RPMI8226 (cell line): Measurements from ENCODE around the gene STIMATE.

Experiments
- DNase-seq: peaks from one replicate; pipeline ENCODE4 v3.0.0-alpha.2; 2015

STIMATE gene

DNA sequence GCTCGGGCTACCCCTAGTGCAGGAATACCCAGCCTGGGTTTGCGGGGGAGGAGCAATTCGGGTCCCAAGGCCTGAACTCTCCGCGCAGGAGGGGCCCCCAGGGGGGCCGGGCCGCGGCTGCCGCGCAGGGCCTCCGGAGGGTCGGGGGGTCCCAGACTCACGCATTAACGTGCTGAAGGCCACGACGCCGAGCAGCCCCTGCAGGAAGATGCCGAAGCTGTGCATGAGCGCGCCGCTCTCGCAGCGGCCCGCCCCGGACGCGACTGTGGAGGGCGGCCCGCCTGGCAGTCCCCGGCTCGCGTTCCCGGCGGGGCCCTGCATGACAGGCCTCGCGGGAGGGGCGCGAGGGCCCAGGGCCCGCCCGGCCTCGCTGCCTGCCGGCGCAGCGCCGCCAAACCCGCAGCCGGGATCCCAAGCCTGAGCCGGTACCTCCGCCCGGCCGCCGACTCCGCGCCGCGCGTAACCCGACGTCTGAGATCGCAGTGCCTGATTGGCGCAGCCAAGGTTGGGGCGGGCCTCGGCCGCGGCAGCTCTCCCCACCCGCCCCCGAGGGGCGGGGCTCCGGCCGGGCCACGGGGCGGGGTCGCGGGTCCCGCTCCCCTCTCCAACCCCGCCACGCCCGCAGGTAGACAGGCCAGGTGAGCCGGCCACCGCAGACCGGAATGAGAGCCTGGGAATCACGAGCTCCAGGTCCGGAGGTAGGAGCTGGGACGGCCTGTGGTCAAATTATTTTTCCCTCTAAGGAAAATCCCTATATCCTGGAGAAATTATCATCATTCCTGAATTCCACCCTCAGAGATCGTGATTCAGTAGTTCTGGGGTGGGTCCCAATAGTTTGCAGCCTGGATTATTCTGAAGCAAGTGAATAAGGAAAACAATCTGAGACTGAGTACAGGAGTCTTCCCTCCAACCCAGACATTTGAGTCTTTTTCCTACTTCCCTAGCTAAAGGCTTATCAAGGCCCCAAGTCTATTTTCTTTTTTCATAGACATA, at the start of gene STIMATE:
TSS of gene STIMATE (minus strand) at position 419 of the 993 bp plus-strand sequence. CDS start at position 321, 98 bp downstream.
- peak; percentile 92 for DNase-seq

DNA sequence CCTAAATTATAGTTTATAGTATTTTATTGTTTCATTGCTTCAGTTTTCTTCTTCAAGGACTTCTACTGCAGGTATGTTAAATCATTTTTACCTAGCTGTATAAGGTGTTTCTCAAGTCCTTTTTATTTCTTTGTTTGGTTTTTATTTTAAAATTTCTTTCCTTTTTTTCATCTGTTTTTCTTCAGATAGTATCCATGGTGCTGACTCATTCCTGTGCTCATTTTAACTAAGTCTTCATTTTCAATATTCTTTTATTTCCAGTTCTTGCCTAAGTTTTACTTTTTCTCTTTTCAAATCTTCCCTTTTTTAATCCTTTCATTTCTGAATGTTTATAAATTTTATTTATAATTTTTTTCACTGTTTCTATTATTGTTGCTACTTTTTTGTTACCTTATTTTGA, 42.3 kb upstream of the STIMATE start:
- DNase-seq: no peak

- peak; percentile 54 for DNase-seq
These were observed 37.5 kb upstream of the STIMATE start for GRCh38 chr3:52934630-52935530.

DNA sequence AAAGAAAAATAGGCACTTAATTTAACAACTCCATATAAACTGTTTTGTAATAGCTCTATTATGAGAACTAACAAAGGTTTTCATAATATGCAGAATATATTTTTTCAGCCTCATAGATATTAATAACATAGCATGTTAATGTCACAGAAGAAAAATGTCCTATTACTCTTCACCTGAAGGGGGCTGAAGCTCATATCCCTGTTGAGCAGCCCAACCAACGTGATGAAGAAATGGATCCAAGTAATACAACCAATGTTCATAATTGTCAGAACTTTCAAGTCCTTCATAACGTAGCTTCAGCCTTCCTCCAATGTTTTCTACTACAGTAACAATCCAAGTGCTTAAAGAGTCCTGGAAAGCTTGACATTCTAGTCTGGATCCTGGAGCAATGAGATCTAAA, 34.5 kb upstream of the STIMATE start:
- no peak for DNase-seq

- DNase-seq: no peak
These were observed 34.0 kb upstream of the STIMATE start for GRCh38 chr3:52931328-52931727.

GRCh38 chr3:52930748-52931147, 33.4 kb upstream of the STIMATE start:
- no peak for DNase-seq

DNA sequence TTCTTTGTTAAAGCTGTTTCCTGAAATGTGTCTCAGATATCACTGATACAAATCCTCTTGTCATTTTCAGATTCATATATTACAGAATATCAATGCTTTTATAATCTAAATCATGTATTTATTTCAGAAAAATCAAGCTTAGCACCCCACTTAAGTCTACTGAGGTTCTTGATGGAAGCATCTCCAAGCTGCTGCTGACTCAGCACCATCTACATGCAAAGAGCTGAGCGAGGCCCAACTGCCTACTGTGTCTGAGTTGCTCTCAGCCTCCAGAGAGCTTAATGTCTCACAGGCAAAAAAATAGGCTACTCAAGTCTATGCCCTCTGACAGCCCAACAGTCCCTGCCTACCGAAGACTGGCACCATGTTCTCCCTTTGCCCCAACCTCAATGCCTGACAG, 29.2 kb upstream of the STIMATE start:
- DNase-seq: no peak

- DNase-seq: no peak
These were observed 28.3 kb upstream of the STIMATE start for GRCh38 chr3:52925405-52926313.

- no peak for DNase-seq
These were observed 26.6 kb upstream of the STIMATE start for GRCh38 chr3:52923963-52924362.

- no peak for DNase-seq
These were observed 23.5 kb upstream of the STIMATE start for GRCh38 chr3:52920841-52921240.

DNA sequence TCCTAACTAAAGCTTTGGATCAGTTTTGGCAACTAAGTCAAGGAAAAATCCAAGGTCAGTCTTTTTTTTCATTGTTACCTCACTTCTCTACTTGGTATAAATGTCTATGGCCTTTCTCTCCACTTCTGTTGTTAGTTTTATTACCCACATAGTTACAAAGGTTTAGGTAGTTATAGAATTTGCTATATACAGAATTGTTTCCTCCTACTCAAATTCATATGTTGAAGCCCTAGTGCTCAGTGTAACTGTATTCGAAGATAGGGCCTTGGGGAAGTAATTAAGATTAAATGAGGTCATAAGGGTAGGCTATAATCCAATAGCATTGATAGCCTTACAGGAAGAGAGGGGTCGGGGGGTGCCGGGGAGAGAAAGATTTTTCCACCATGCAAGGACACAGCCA, 19.7 kb upstream of the STIMATE start:
- DNase-seq: no peak

DNA sequence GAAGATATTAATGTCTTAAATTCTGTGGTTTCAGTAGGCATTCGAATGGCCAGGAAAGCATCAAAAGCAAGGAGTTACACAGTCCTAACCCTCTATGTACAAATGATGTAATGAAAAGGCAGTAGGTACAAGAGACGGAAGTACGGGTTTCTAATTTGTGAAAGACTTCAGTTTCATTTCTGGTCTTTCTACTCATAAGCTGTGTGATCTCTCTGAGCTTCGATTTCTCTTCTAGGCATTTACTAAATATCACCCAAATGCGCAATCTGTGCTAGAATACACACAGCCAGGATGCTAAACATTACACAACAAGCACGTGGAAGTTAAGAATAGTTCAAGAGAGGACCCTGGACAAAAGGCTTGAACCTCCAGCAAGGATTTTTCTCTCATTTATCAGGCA, 17.9 kb upstream of the STIMATE start:
- DNase-seq: no peak

DNA sequence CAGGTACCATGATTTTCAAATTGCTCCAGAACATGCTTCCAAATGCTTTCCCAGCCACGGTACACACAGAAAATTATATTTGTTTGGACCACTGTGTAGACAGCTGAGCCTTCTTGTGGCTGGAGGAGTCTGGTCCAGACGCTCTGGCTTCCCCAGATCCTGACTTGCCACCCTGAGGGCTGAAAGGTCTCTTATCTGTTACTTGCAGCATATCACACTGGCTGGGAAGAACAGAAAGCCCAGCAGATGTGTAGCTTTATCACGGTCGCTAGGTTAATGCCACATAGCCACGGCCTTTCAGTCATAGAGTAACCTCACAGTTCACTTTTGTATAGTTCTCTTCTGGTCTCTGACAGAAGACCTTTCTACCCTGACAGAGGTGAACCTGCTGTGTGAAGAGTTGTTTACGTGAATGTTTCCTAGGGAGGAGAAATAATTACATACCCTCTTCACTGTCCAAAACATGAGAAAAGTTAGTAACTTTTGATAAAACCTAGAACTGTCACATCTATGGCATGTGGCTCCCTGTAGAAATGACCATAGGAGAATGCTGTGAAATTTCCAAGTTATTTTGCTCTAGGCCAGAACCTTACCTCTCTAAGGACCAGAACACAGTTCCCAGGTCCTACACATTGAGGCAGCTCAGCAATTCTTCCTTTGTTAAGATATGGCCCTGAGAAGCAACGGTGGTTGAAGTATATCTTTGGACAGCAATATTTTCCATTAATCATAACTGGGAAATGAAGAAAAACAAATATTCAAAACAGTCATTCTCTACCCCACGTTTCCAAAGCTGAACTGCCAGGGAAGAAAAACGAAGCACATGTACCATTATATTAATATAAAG, 15.8 kb upstream of the STIMATE start:
- no peak for DNase-seq

DNA sequence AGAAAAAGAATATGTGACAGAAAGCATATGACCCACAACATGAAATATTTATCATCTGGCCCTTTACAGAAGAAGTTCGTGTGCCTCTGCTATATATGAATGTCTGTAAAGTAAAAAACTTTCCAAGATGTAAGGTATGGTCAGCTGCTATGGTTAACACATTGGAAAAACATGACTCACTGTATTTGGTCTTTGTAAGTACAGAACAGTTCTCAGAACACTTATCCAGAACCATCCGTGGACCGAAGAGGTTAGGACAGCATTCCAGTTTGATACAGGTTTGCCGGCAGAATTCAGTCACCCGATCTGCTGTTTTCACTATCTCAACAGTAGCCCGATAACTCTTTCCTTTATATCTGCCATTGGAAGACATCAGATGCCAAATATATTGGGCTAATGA, 13.5 kb upstream of the STIMATE start:
- DNase-seq: no peak

DNA sequence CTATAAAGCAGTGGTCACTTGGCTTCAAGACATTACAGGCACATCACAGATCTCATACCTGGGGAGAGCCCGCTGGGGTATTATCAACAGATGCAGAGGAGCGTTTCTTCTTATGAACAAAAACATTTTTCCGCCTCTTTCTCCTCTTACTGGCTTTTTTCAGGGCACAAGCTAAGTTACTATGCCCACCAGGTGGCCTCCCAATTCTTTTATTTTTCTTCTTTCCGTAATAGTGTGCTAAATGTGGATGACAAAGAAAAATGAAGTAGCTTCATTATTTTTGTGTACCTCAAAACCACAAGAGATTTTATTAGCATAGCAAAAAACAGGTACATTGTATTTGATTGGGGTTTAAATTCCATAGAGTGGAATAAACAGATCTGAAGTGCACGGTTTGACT, 10.1 kb upstream of the STIMATE start:
- DNase-seq: no peak

DNA sequence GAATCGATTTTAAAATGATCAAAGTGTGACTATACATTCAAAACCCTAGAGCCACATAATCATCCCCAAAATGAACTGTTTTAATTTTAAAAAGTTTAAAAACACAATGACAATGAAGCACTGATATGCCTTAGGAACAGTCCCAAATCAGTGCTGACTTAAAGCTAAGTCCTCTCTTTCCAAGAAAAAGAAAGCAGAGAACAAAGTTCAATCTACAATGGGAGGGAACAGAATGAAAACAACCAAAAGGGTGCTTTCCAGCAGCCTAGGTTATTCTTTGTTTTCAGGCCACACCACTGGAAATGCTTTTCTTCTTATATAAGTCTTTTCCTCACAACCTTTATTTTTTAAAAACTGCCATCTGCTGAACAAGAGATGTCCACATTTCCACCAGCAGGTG, 7.2 kb upstream of the STIMATE start:
- no peak for DNase-seq

DNA sequence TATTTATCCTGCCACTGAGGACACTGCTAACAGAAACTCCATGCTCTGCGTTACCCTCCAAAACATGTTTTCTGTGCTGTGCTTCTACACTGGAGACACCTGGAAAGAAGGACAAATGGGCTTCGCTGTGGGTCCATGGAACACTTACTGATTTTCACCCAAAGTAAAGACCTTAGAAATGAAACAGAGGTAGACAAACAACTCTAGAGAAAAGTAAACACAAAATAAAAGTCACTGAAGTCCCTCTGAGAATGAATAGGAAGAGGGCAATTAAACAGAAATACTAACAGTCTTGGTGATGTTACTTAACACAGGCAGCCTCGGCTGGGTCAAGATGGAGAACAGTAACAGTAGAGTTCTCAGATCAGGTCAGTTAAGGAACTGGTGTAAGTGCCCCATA, 6.7 kb upstream of the STIMATE start:
- DNase-seq: no peak

DNA sequence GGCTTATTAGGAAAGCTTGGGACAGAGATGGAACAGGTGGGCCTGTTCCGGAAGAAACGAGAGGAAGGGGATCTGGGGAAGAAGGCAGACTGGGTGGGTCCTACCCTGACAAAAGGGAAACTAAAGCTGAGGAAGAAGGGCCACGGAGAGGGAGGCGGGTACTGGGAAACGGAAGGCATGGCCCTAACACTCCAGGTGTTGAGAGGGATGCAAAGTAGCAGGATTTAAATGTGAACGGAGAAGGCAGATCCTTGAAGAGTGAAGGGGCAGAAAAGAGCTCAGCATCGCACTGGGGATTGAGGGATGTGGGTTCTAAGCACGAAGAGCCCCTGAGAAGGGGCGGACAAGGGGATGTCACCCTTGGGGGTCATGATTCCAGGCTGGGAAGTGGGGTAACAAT, 735 bp downstream of the STIMATE start:
- no peak for DNase-seq

DNA sequence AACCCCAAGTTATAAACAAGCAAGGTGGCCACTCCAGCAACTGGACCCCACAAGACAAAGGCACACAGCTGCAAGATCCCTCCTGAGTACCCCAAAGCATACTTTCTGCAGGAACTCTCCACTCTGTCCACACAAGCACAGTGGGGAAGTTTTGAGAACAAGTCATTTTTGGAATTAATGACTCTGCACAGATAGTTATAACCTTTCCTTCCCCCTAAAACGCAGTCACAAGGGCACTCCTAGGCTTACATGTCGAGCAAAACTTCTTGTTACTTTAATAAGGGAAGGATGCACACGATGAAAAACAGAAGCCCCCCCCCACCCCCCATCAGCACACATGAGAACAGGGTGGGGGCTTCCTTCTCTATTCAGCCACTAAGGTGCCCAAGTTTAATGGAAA, 1.2 kb downstream of the STIMATE start:
- DNase-seq: no peak

GRCh38 chr3:52895418-52895817, 1.9 kb downstream of the STIMATE start:
- no peak for DNase-seq

DNA sequence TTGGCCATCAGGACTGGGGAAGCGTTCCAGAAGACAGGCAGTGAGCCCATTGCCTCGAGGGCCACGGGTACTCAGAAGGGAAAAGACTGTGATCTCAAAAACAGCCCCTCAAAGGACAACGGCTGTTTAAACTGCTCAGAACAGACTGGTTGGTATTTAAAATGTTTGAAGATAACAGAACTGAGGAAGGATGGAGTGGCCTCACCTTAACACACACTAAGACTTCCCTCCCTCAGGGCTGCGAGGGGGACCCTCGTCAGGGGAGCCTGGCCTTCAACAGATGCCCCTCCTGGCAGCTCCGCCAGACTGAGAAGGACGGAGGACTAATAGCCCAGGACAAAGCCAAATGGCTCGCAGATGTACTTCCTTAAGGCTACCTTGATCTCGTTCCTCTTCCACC, 2.6 kb downstream of the STIMATE start:
- no peak for DNase-seq

DNA sequence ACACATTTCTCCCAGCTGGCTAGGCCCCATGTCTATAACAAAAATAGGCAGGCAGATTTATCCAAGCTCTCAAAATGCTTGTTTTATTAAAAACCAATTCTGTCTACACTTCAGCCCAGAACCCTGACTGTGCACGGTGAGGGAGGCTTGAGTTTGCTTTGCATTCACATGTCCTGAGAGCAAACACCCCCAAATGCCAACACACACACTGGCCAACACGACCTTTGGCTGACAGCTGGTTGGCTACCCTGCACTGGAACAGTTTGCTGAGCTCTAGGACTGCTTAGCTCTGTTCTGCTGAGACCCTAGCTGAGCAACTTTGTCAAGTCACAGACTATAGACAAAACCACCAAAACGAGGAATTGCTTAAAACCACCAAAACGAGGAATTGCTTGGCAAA, 3.6 kb downstream of the STIMATE start:
- DNase-seq: no peak
